Measurements from ENCODE around the gene RHBDL2. TPM values are rescaled to one million over a fixed set of nuclear protein-coding genes. Genes with fewer than 3 reads are reported as not detected.
A peak's percentile ranks its signal among the peaks of the same experiment; 100 is the strongest.

Gene RHBDL2
- total and polyA plus RNA-seq, 10 of the 15 experiments (the other 5 are each of a cell fraction or from before 2014, with no cell fraction given) = 0.05 TPM; not detected in 9

DNA sequence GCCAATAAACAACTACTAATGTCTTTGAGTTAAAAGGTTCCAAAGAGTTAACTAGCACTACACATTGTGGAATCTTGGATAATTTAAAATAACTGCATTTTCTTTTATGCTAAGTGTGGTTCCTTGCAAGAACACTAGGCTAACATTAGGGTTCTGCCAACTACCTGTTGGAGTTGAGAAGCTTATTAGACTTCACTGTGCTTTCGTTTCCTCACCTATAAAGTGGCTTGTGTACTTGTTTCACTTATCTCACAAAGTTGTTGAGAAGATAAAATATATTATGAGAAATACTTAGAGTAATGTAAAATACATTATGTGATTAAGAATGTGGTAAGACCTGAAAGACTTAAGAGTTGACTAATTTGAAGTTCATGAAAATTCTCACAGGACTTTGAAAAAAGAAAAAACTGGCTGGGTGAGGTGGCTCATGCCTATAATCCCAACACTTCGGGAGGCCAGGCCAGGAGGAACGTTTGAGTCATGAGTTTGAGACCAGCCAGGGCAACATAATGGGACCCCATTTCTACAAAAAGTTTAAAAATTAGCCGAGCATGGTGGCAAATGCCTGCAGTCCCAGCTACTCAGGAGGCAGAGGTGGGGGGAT is 76.4 kb downstream of the RHBDL2 start:
- Histone ChIP-seq H2AFZ (ENCODE audit: control insufficient read depth, low read depth, low read length) (no peak overlapping the region), H3K27ac (ENCODE audit: control insufficient read depth, insufficient read depth) (no peak overlapping the region), H3K4me1 (ENCODE audit: control insufficient read depth, insufficient read depth, low read length) (peaks cover 4% of the 10 kb centered on the region; the same call in 1 of the 2 replicates), H3K79me2 (ENCODE audit: control insufficient read depth, insufficient read depth, low read length) (peaks cover 5% of the 10 kb centered on the region), H3K4me3 (no peak overlapping the region), H3K36me3 (ENCODE audit: control insufficient read depth in 2 of 2, insufficient read depth in 2 of 2, low read length in 1 of 2) (no peaks in the 10 kb centered on the region), H3K4me2 (ENCODE audit: control insufficient read depth, insufficient read depth) (no peak overlapping the region), H4K20me1 (ENCODE audit: control insufficient read depth, insufficient read depth) (no peaks in the 10 kb centered on the region), H3K9ac (ENCODE audit: control insufficient read depth, insufficient read depth, low read length) (no peak overlapping the region), H3K9me3 (replicated peaks; ENCODE audit: control insufficient read depth, insufficient read depth, low read length) (no peaks in the 10 kb centered on the region), H3K27me3 (replicated peaks in 1 of 2; ENCODE audit: control insufficient read depth in 2 of 2, insufficient read depth in 2 of 2, low read length in 1 of 2) (no peaks in the 10 kb centered on the region)
- ChIA-PET CTCF (no interaction called here), RAD21 (ENCODE audit: unreplicated experiment) (no interaction called here), POLR2A (interaction anchor here (0.6 kb wide), 1 partner anchor 8 kb away, joined by 3 read pairs; no protein-coding TSS in a partner anchor), SMC1A (ENCODE audit: uncharacterized antibody, unreplicated experiment) (no interaction called here)
- TF ChIP-seq PAX5 (IDR thresholded peaks at IDR 0.05; ENCODE audit: borderline replicate concordance, low read depth, low read length) (no peak), RELA (IDR thresholded peaks at IDR 0.05; ENCODE audit: borderline replicate concordance, partially characterized antibody) (no peak), POLR2AphosphoS5 (IDR thresholded peaks at IDR 0.05; ENCODE audit: low read length) (no peak), ZNF217 (IDR thresholded peaks at IDR 0.05) (no peak), ESRRA (IDR thresholded peaks at IDR 0.05; ENCODE audit: low read length) (no peak), CBX3 (IDR thresholded peaks at IDR 0.05; ENCODE audit: borderline replicate concordance, low read depth) (no peak)
- TF ChIP-seq, protein P1, sequence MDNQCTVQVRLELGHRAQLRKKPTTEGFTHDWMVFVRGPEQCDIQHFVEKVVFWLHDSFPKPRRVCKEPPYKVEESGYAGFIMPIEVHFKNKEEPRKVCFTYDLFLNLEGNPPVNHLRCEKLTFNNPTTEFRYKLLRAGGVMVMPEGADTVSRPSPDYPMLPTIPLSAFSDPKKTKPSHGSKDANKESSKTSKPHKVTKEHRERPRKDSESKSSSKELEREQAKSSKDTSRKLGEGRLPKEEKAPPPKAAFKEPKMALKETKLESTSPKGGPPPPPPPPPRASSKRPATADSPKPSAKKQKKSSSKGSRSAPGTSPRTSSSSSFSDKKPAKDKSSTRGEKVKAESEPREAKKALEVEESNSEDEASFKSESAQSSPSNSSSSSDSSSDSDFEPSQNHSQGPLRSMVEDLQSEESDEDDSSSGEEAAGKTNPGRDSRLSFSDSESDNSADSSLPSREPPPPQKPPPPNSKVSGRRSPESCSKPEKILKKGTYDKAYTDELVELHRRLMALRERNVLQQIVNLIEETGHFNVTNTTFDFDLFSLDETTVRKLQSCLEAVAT (IDR thresholded peaks at IDR 0.05) = no peak
- TF ChIP-seq, protein P2, sequence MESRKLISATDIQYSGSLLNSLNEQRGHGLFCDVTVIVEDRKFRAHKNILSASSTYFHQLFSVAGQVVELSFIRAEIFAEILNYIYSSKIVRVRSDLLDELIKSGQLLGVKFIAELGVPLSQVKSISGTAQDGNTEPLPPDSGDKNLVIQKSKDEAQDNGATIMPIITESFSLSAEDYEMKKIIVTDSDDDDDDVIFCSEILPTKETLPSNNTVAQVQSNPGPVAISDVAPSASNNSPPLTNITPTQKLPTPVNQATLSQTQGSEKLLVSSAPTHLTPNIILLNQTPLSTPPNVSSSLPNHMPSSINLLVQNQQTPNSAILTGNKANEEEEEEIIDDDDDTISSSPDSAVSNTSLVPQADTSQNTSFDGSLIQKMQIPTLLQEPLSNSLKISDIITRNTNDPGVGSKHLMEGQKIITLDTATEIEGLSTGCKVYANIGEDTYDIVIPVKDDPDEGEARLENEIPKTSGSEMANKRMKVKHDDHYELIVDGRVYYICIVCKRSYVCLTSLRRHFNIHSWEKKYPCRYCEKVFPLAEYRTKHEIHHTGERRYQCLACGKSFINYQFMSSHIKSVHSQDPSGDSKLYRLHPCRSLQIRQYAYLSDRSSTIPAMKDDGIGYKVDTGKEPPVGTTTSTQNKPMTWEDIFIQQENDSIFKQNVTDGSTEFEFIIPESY (IDR thresholded peaks at IDR 0.05) = no peak
- TF ChIP-seq, protein P3, sequence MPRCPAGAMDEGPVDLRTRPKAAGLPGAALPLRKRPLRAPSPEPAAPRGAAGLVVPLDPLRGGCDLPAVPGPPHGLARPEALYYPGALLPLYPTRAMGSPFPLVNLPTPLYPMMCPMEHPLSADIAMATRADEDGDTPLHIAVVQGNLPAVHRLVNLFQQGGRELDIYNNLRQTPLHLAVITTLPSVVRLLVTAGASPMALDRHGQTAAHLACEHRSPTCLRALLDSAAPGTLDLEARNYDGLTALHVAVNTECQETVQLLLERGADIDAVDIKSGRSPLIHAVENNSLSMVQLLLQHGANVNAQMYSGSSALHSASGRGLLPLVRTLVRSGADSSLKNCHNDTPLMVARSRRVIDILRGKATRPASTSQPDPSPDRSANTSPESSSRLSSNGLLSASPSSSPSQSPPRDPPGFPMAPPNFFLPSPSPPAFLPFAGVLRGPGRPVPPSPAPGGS (IDR thresholded peaks at IDR 0.05; ENCODE audit: borderline replicate concordance, insufficient read depth, low read depth, low read length, poor library complexity, severe bottlenecking) = no peak
- intact Hi-C loops (cut with micrococcal nuclease; ENCODE audit: unreplicated experiment) = no loop called here
- in situ Hi-C loops (cut with MboI) = no loop called here
- DNase-seq (ENCODE audit: low read depth, low spot score) (no peak), FAIRE-seq (no peak), ATAC-seq (peak; percentile 48; the same call in 1 of the 3 replicates)
- no TSS peak for BruUV-seq (replicated peaks)
- 68% methylated on average over 4 of the region's 4 CpGs for WGBS (ENCODE audit: insufficient coverage, insufficient replicate concordance, low lambda C conversion rate, missing lambda C conversion rate)
